ENCODE measurements around the gene P3H1.

Gene P3H1

DNA sequence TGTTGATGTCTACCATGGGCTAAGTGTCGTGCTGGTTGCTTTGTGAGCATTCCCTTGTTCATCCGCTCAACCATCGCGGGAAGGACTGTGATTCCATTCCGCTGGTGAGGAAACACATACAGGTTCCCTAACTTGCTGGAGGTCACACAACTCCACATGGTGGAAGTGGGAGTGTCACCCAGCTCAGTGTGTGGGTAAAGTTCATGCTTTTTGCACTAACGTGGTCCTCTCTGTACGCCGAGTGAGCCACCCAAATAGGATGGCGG, 22.7 kb downstream of the P3H1 start:
- no peak for DNase-seq (ENCODE audit: low read depth)

DNA sequence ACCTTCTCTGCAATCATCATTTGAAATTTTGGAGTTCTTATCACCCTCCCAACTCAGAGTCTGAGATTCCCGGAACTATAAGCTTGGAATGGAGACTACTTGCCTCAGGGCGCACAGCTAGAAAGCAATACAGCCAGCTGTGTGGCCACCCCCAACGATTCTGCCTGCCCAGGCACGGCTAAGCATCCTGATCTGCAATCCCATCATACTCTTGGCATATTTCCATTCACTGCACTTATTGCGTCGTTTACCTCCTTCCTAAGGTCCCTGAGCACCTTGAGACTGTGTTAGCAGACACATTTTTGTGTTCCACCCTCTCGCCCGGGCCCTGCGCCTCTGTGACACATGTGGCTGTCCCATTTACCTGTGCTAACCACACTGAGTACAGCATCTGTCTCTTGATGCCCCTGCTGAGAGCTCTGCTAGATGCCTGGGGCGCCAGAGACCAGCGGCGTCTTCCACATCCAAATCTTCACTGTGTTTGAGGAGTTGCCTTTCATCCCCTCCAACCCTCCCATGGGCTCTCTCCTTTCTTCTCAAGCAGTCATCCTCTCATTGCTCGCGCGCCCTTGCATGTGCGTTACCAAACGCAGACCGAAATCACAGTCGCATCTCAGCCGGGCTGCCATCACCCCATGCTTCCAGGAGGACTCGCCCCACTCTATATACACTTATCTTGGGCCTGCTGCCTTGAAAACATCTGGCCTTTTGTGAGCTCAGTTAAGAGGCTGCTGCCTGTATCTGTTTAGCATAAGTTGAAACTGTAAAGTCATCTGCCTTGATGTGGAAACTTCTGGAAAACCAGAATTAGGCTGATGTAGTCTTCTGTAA, 23.3 kb downstream of the P3H1 start:
- DNase-seq (ENCODE audit: low read depth): no peak

DNA sequence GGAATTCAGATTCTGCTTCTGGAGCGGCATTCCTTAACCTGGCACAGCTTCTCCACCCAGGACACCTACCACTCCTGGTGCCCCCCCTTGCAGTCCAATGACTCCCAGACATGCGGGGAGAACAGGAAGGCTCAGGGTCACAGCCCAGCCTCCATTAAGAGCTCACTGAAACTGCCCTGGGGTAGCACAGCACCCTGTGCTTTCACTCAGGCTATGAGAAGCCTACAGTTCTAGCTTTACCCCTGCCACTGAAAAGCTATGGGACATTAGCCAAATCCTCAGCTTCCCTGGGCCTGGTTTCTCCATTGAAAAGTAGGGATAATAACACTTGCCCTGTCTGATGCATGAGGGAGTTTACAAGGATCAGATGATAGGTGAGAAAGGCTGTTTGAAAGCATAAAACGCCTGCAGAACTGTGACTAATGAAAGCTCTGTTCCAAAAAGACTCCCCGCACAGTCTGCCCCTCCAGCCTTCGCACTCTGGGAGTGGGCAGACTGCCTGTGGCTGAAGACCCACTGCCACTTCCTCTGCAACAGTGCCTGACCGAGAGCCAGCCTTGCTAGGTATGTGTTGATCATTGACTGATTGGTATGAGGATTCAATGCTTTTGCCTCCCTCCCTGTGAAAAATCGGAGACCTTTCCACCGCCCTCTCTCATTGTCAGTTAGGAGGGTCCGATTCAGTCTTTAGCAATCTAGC, 24.1 kb downstream of the P3H1 start:
- no peak for DNase-seq (ENCODE audit: low read depth)

DNA sequence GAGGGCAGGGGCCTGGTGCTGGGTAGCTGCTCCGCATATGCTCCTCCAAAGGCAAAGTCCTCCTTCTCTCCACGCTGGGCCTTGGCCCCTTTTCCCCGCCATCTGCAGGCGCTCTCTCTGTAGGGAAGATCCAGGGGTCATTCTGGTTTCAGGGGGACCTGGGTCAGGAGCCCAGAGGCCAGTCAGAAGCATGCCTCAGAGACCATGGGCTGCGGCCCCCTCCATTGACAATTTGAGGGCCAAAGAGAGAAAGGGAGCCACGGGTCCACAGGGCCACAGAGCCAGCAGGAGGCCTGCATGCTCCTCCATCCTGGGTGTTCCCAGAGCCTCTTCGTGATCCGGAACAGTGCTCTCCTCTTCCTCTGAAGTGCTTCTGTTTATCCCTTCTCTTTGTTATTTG, 24.7 kb downstream of the P3H1 start:
- DNase-seq (ENCODE audit: low read depth): no peak

DNA sequence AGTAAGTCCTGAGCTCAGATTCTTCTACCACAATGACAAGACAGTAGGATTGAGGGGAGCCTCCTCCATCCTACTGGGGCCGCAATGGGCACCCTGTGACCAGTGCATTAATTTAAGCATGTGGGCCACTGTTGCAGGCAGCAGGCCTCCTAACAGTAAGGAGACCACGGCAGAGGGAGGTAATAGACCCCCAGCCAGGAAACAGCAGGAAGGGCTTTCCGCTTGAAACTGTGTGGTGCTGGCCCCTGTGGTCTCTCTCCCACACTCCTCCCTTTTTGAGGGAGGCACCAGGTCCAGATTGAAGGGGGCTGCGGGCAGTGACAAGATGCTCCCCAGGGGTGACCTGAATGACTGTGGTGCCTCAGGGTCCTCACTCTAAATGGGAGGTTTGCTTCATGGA, 25.1 kb downstream of the P3H1 start:
- DNase-seq (ENCODE audit: low read depth): no peak

DNA sequence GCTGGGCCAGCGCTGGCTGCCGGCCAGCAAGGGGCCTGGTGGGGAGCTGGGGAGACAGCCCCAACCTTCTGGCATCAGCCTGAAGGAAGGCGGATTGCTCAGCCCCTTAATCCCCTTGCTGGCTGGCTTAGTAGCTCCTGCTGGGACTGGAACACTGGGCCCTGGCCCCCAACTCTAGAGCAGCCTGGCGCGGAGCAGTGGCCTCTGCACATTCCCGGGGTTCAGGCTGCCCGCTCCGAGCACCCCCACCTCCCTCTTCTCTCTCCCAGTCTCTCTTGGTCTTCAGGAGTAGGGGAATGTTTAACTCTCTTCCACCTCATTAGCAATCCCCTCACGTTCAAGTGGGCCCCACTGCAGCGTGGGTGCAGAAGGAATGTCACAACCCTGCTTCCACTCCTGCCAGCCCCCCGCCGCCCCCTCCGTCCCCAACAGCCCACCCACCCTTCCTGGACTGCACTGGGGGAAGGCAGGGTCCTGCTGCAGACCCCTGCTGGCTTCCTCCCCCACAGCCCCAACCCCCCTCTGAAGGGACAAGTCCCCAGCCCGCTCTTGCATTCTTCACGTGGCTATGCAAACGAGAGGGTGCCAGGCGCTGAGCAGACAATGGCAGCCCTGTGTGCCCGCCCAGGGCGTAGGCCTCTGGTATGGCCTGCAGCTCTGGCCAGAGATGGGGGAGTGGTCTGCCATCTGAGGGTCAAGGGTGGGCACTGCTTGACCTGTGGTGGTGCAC, 25.8 kb downstream of the P3H1 start:
- no peak for DNase-seq (ENCODE audit: low read depth)

DNA sequence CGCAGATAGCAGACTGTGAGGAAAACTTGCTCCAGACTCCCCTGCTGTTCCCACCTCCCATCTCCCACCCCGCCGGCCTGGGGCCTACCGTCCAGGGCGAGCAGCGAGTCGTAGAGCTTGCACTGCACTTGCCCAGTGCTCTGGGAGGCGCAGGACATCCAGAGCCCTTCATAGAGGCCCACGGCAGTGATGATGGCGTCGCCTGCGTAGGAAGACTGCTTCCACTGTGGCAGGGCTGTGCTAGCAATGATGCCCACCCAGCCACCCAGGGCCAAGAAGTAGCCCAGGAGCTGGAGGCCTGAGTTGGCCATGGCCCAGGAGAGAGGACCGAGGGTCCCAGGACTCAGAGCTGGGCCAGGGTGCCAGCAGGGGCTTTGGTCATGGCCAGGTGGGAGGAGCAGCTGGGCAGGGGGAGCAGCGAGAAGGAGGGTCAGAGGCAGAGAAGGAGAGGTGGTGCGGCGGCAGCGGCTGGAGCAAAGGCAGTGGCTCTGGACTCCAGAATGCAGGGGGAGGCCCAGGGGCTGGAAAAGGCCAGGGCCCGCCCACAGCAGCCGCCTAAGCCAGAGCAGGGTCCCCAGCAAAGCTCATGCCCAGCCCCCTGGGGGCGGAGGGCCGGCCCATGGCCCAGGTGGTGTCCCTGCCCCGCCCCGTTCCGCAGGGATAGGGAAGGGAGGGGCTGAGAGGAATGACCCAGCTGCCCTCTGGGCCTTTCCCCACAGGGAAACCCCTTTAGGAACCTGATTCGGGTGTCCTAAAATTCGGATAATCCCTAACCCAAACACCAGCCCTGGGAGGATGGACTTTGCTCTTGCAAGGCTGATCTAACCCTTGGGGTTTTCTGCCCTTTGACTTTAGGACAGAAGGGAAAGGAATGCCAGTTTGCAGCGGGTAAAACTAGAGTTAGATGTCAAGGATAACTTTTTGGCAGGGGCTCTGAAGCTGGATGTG, 26.8 kb downstream of the P3H1 start, which contains the start of gene CLDN19:
Gene CLDN19, minus strand, starts transcription at position 484 of the 948 bp plus-strand sequence. Its CDS starts 173 bp downstream, at position 311.
- DNase-seq (ENCODE audit: low read depth): no peak

DNA sequence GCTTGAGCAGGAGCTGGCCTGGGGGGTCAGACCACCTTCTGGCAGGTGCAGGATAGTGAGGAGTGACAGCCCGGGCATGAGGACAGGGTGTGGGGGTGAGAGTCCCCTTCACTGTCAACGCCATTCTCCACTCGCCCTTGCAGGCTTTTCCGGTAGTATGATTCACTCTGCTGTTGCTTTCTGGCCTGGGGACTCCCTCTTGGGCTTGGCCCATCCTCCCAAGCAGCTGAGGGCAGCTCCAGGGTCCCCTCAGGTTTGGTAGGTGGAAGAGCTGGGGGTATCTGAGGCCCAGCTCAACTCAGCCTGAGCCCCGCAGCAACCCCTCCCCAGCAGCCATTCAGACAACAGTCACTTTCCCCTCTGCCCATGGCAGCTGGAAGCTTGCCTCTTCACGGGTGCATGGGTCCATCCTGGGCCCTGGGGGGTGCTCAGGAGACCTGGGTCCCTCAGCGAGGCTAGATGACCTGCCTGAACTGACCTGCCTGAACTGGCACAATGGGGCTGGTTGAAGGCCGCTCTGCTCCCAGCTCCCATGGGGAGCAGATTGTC, 28.1 kb downstream of the P3H1 start:
- DNase-seq (ENCODE audit: low read depth): no peak

DNA sequence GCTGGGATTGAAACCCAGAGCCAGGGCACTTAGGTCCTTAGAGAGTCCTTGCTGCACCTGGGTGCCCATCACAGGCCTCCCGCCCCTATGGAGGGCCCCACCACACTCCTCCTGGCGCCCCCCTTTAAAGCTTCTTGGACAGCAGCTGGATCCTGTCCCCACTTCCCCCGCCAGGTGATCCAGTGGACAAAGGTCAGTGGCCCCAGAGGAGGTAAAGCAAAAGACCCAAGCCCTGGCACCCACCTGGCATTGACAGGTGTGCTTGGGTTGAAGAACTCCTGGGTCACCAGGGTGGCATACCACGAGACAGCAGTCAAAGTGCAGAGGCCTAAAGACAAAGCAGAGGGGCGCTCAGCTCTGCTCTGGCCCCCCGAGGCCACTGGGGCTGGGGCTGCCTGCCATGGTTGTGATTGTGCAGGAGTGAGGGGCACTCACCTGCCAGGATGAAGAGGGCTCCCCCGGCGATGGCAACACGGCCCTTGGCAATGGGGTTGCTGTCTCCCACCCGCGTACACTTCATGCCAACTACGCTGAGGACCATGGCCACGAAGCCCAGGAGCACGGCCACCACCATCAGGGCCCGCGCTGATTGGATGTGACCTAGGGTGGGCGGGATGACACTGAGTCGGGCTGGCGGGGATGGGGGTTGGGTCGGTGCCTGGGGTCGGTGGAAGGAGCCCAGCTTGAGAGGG, 28.7 kb downstream of the P3H1 start:
- DNase-seq (ENCODE audit: low read depth): no peak

DNA sequence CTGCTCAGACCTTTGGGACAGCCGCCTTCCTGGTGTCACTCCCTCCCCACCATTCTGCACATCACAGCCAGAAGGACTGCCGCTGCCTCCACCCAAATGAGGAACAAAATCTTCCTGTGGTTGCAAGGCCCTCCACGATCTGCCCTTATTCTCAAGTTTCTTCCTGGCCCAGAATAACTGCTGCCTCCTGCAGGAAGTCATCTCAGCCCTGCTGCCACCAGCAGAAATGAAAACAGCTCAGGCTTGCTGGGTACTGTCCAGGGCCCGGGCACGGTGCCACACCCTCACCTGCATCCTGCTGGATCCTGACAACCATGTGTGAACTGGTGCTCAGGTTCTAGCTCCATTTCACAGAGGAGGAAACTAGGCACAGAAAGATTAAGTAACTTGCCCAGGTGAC, 29.6 kb downstream of the P3H1 start:
- no peak for DNase-seq (ENCODE audit: low read depth)

DNA sequence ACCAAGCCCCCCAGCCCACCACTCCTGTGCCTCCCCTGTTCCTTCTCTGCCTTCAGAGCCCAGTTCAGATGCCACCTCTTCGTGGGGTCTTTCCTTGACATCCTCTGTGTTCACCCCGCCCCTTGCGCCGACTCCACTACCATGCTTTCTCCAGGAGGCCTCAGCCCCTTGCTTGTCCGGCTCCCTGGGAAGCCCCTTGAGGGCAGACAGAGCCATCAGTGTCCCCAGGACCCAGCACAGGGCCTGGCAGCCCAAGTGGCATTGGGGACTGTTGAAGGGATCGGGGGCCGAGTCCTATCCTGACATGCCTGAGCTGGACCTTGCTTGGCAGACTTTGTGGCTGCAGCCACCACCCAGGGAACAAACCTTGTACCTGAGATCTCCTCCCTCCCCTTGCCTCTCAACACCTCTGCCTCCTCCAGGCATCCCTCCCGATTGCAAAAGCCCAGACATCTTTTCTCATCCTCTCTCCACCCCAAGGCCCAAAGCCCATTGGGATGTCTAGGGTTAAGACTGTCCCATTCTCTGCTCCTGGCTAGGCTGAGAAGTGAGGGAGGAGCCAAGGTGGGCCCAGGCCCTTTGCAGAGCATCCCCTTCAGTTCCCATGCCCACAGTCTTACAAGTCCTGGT, 30.1 kb downstream of the P3H1 start:
- no peak for DNase-seq (ENCODE audit: low read depth)

DNA sequence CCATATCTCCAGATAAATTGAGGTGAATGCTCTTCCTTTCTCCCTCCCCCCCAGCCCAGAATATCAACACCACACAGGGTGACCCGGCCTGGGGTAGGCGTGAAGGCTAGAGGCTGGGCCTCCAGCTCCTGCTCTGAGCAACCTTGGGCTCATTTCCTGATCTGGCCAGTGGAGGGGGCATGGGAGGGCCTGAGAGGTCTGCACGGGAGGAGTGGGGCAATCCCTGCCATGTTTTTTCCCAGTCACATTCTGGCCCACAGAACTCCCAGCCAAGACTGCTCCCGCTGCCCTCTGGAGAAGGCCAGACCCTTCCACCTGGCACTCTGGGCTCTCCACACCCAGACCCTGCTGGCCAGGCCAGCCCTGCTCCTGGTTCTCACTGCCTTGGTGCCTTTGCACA, 30.7 kb downstream of the P3H1 start:
- DNase-seq (ENCODE audit: low read depth): no peak

DNA sequence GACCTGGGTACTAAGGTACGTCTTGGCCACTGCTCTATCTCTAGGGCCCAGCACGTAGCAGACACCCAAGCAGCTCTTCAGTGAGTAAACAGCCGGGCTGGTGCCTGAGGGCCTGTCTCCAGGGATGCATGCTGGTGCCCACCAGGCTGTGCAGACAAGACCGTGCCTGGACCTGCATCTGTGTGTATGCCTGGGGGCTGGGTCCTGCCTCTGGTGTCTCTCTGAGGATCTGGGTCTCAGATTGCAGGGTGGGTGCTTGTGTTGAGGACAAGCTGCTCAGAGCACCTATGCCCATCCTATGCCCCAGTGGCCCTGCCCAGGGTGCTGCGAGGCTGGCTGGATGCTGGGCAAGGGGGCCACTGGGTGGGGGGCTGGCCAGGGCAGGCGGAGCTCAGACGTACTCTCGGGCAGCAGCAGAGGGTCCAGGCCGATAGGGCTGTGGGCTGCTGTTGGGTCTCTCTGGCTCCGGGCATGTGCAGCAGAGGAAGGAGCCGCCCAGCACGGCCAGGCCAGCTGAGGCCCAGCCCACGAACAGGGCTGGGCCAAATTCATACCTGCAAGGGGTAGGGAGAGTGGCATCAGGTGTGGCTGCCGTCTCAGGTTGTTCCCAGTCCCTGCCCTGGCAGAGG, 31.2 kb downstream of the P3H1 start:
- no peak for DNase-seq (ENCODE audit: low read depth)

DNA sequence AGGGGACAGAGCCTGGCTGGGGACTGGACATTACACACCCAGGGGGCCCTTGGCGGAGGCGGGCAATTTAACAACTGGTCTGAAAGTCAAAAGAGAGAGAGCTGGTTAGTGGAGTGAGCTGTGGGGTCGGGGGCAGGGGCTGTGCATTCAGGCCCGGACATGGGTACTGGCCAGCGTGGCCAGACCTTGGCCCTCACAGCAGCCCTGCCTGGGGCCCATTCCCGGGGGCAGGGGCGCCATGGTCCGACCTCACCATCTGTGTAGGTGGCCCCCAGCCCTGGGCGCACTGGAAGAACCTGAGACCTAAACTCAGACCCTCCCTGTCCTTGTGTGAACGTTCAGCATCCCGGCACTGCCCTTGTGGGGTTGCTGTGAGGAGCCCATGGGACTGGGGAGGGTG, 31.8 kb downstream of the P3H1 start:
- DNase-seq (ENCODE audit: low read depth): no peak

DNA sequence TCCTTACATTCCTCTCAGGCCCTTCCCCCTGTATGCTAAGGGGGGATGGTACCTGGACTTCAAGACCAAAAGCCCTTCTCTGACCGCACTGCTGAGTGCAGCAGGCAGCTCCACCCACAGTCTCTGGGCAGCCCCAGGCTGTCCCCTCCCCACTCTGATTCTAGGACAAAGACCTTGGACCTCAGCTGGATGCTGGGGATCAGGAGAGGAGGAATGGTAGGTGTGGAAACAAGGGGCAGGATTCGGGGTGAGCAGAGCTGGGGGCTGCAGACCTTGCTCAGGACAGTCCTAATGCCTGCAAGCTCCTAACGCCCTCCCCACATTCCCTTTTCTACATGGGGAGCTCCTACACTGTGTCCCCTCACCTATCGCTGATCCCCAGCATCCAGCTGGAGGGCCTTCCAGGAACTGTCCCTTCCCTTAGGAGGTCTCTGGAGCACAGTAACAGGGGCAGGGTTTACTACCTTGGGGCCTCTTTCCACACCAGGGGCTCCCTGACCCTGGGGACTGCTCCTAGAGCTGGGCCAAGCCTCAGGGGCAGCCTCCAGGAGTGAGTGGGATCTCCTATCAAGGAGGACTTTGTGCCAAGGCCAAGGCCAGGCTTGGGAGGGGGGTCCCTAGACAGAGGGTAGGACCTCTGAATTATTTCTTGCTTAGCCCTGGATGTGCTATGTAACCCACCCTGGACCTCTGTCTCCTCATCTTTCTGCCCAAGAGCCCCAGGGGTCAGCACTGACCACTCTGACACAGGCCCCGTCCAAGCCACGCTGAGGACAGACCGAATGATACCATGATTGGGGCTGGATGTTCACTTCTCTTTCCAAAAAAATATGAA, 32.4 kb downstream of the P3H1 start:
- DNase-seq (ENCODE audit: low read depth): no peak

DNA sequence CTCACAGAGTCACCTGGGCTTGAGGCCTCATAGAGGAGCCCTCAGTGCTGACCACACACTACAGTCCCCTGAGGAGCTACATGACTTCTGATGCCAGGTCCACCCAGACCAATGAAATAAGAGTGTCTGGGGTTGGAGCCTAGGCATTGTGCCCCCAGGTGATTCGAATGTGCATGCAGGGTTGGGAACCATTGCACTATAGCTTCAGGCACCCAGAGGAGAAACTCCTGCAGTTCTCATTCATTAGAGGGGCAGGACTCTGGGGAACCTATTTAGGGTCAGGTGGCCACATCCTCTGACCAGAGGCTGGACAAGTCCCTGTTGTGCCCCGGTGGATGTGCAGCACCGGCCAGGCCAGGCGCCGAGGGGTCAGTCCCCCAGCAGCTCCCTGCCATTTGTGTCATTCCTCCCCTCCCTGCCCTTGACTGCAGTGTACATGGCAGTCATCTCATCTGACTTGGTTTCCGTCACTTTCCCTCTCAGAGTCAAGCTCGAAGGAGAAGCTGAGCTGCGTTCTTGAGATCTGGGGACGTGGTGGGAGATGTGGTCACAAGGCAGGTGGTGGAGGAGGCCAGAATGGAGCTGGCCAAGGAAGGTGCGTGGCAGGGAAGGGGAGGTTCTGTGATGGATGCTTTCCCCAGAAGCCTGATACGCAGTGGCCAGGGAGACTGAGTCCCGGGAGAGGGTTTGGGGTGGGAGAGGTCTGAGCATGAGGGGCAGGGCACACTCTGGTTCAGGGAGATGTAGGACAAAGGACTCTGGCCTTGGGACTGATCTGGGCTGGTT, 33.2 kb downstream of the P3H1 start:
- no peak for DNase-seq (ENCODE audit: low read depth)

DNA sequence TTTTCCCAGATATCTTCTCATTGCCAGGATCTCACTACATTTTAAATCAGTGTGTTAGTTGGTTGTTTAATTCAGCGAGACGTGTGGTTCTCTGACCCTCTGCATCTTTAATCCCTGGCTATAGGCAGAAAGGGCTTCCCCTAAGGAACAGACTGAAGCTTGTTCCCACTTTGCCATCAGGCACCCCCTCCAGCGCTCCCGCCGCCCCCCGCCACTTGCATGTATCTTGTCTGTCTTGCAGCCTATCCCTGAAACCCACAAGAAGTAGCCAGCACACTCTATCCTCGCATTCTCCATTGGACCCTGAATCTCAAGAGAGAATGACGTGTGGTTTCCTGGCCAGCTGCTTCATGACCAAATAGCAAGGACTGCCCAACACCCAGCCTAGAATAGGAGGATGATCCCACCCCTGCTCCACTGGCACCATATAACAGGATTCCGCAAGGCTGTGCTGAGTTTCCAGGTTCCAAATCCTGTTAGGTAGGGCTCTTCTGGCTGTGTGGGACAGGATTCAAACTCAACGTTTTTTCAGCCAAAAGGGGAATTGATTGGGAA, 34.6 kb downstream of the P3H1 start:
- no peak for DNase-seq (ENCODE audit: low read depth)

DNA sequence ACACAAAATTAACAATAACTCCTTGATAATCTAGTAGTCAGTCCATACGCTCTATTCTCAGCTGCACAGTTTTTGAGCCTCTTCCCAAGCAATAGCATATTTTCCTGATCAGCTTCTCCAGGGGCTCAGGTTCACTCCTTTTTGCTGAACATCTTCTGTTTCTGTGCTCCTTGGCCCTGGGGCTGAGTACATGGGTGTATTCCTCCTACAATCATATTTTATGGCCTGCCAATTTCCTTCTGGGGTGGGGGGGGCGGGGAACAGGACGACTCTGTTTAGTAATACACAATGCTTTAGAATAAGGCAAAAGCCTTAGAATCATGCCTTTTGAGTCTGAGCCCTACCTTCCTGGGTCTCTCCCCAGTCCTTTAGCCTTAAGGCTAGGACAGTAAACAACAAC, 35.2 kb downstream of the P3H1 start:
- DNase-seq (ENCODE audit: low read depth): no peak

Data from stimulated activated CD8-positive, alpha-beta memory T cell treated with anti-CD3 and anti-CD28 coated beads, Interleukin-4, amount 100 ng/mL, for 24 hours (primary cell).